Astrocyte (in vitro differentiated cells and primary cell): ENCODE data around the gene SERPINF2.

Experiments used
- CTCF ChIP-seq: IDR thresholded peaks from 2 replicates; pipeline ENCODE4 v1.5.1; 2011; ENCODE audit warnings: low read depth, mild to moderate bottlenecking, inconsistent platforms, low read length, moderate library complexity; ENCODE audit not compliant: insufficient read depth
- EZH2 ChIP-seq: IDR thresholded peaks from 2 replicates; pipeline ENCODE4 v1.6.1; 2012; ENCODE audit warnings: mild to moderate bottlenecking, low read length, inconsistent platforms; ENCODE audit not compliant: insufficient read depth

DNA sequence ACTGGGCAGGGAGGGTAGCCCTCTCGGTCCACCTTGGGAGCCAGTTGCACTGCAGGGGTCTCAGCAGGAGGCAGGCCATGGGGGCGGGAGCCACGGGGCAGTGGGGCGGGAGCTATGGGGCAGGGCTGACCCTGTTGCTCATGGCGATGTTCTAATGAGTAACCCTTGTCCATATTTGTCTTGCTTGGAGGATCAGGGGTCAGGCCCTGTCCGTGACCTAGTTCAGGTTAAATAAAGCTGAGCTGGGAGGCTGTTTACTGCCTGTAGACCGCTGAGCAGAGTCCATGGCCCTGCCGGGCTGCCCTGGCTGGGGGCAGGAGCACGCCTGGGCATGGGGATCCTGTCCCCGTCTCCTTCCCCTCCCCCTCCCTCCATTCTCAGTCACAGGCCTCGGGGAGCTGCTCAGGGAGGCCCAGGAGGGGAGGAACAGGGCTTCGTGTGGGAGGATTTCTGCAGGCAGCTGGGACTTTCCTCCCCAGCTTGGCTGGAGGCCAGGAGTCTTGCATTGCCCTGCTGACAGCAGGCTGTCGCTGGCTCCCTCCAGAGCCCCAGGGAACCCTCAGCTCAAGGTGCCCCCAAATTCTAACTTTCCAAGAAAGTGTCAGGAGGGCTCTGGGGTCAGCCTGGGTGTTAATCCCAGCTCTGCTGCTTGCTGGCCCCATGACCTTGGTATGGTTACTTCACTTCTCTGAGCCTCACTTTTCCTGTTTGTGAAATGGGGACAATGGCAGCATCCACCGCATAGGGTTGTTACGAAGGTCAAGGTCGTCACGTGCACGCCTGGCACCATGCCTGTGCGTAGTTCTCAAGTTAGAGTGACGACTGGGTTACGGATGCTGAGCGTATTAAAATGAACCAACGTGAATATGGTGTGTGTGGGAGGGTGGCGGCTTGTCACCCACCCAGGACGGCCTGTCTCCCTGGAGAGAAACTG, 6.1 kb upstream of the SERPINF2 start:
- TF ChIP-seq CTCF (no peak), EZH2 (no peak)
